ENCODE results near the gene METRN. TPM values are rescaled to one million over a fixed set of nuclear protein-coding genes. Genes with fewer than 3 reads are reported as not detected.

METRN gene
- total RNA-seq, 2 experiments from 2014 or later = 8.2 to 11.0 TPM

- Mint-ChIP-seq H3K36me3 (ENCODE audit: low read depth) (peaks cover 10% of the 10 kb centered on the region), H3K27ac (no peak overlapping the region), H3K4me3 (no peak overlapping the region), H3K4me1 (ENCODE audit: low read depth) (peaks cover 12% of the 10 kb centered on the region), H3K27me3 (ENCODE audit: low read depth) (no peaks in the 10 kb centered on the region), H3K9me3 (no peaks in the 10 kb centered on the region)
- intact Hi-C loops (cut with micrococcal nuclease) = no loop called here
- CTCF ChIA-PET = interaction anchor here (0.7 kb wide), 1 partner anchor 9 kb away, joined by 3 read pairs; no protein-coding TSS in a partner anchor
- no peak for DNase-seq
These were observed 18.0 kb downstream of the METRN start for GRCh38 chr16:732936-733335.

- no peak overlapping the region for H3K4me3 Mint-ChIP-seq
- intact Hi-C loops (cut with micrococcal nuclease) = no loop called here
These were observed 18.7 kb downstream of the METRN start for GRCh38 chr16:733382-734207.

GRCh38 chr16:734208-734980 lies 19.5 kb downstream of the METRN start:
- Mint-ChIP-seq H3K4me1 (ENCODE audit: low read depth) (peaks cover 12% of the 10 kb centered on the region), H3K27me3 (ENCODE audit: low read depth) (no peaks in the 10 kb centered on the region), H3K36me3 (ENCODE audit: low read depth) (peaks cover 15% of the 10 kb centered on the region), H3K9me3 (no peaks in the 10 kb centered on the region), H3K27ac (no peak overlapping the region), H3K4me3 (no peak overlapping the region)
- intact Hi-C loops (cut with micrococcal nuclease) = no loop called here
- no peak for DNase-seq
- CTCF ChIA-PET = interaction anchor here (1.0 to 1.1 kb wide), 2 partner anchors 10 to 67 kb away, joined by 3 to 5 read pairs; partner anchors contain the start of gene RHOT2

More at GRCh38 chr16:733382-734207, 18.7 kb downstream of the METRN start:
- Mint-ChIP-seq H3K27ac (no peak overlapping the region), H3K27me3 (ENCODE audit: low read depth) (no peaks in the 10 kb centered on the region), H3K36me3 (ENCODE audit: low read depth) (peaks cover 12% of the 10 kb centered on the region), H3K9me3 (no peaks in the 10 kb centered on the region), H3K4me1 (ENCODE audit: low read depth) (peaks cover 12% of the 10 kb centered on the region)
- CTCF ChIA-PET = no interaction called here
- DNase-seq = peak; percentile 42

- peaks cover 19% of the 10 kb centered on the region for H3K4me1 Mint-ChIP-seq (ENCODE audit: low read depth)
- peaks cover 15% of the 10 kb centered on the region for H3K36me3 Mint-ChIP-seq (ENCODE audit: low read depth)
- DNase-seq = no peak
- CTCF ChIA-PET = interaction anchor here (1.0 to 3.5 kb wide), 5 partner anchors 8 to 67 kb away, joined by 3 to 15 read pairs (median 5); partner anchors contain the start of genes HAGHL and RHOT2
- peak overlapping the region; percentile 24 for H3K4me3 Mint-ChIP-seq
- H3K27me3 Mint-ChIP-seq (ENCODE audit: low read depth) = no peaks in the 10 kb centered on the region
- peak overlapping the region; percentile 56 for H3K27ac Mint-ChIP-seq
- intact Hi-C loops (cut with micrococcal nuclease) = no loop called here
- no peaks in the 10 kb centered on the region for H3K9me3 Mint-ChIP-seq
These were observed 20.3 kb downstream of the METRN start for GRCh38 chr16:734981-735881.

GRCh38 chr16:735982-736453 lies 21.1 kb downstream of the METRN start:
- DNase-seq = peak; percentile 70
- Mint-ChIP-seq H3K9me3 (no peaks in the 10 kb centered on the region), H3K4me1 (ENCODE audit: low read depth) (peaks cover 19% of the 10 kb centered on the region), H3K27ac (peak overlapping the region; percentile 56), H3K27me3 (ENCODE audit: low read depth) (no peaks in the 10 kb centered on the region), H3K4me3 (no peak overlapping the region), H3K36me3 (ENCODE audit: low read depth) (peaks cover 15% of the 10 kb centered on the region)
- intact Hi-C loops (cut with micrococcal nuclease) = no loop called here
- CTCF ChIA-PET = interaction anchor here (1.0 to 3.5 kb wide), 3 partner anchors 9 to 24 kb away, joined by 3 to 15 read pairs (median 5); partner anchors contain the start of gene HAGHL

- Mint-ChIP-seq H3K4me1 (ENCODE audit: low read depth) (peaks cover 19% of the 10 kb centered on the region), H3K4me3 (no peak overlapping the region), H3K9me3 (no peaks in the 10 kb centered on the region), H3K27ac (no peak overlapping the region), H3K36me3 (ENCODE audit: low read depth) (peaks cover 15% of the 10 kb centered on the region), H3K27me3 (ENCODE audit: low read depth) (no peaks in the 10 kb centered on the region)
- intact Hi-C loops (cut with micrococcal nuclease) = no loop called here
- CTCF ChIA-PET = interaction anchor here (3.5 kb wide), 1 partner anchor 25 kb away, joined by 15 read pairs; no protein-coding TSS in a partner anchor
- no peak for DNase-seq
These were observed 22.1 kb downstream of the METRN start for GRCh38 chr16:736936-737481.

- intact Hi-C loops (cut with micrococcal nuclease) = loop anchor here (1.0 to 2.0 kb wide), 2 partner anchors 19 to 48 kb away; partner anchors contain the start of genes ANTKMT, CHTF18 and RPUSD1
- peak overlapping the region; percentile 81 for H3K4me3 Mint-ChIP-seq
- H3K27ac Mint-ChIP-seq = no peak overlapping the region
- CTCF ChIA-PET = interaction anchor here (0.6 to 3.0 kb wide), 4 partner anchors 19 to 656 kb away, joined by 3 to 13 read pairs (median 6); partner anchors contain the start of gene ANTKMT
- DNase-seq = no peak
- no peaks in the 10 kb centered on the region for H3K9me3 Mint-ChIP-seq
- peaks cover 10% of the 10 kb centered on the region for H3K36me3 Mint-ChIP-seq (ENCODE audit: low read depth)
- peaks cover 19% of the 10 kb centered on the region for H3K4me1 Mint-ChIP-seq (ENCODE audit: low read depth)
- H3K27me3 Mint-ChIP-seq (ENCODE audit: low read depth) = no peaks in the 10 kb centered on the region
These were observed 24.9 kb downstream of the METRN start for GRCh38 chr16:739560-740458.

- DNase-seq = no peak
- H3K9me3 Mint-ChIP-seq = no peaks in the 10 kb centered on the region
- CTCF ChIA-PET = interaction anchor here (1.1 to 3.0 kb wide), 4 partner anchors 15 to 45 kb away, joined by 3 to 13 read pairs (median 8); partner anchors contain the start of gene ANTKMT
- peaks cover 10% of the 10 kb centered on the region for H3K36me3 Mint-ChIP-seq (ENCODE audit: low read depth)
- H3K4me1 Mint-ChIP-seq (ENCODE audit: low read depth) = peaks cover 16% of the 10 kb centered on the region
- H3K4me3 Mint-ChIP-seq = peak overlapping the region; percentile 81
- intact Hi-C loops (cut with micrococcal nuclease) = loop anchor here (1.0 to 2.0 kb wide), 2 partner anchors 20 to 48 kb away; partner anchors contain the start of genes ANTKMT, CHTF18 and RPUSD1
- H3K27me3 Mint-ChIP-seq (ENCODE audit: low read depth) = no peaks in the 10 kb centered on the region
- H3K27ac Mint-ChIP-seq = no peak overlapping the region
These were observed 25.5 kb downstream of the METRN start for GRCh38 chr16:740459-740763.

- no peaks in the 10 kb centered on the region for H3K27me3 Mint-ChIP-seq (ENCODE audit: low read depth)
- no peak within 1 kb of the TSS for H3K27ac Mint-ChIP-seq
- H3K9me3 Mint-ChIP-seq = no peaks in the 10 kb centered on the region
- CTCF ChIA-PET = interaction anchor here (0.6 to 3.0 kb wide), 8 partner anchors 14 to 561 kb away, joined by 3 to 13 read pairs (median 4); partner anchors contain the start of genes ANTKMT, CCDC78, CHTF18 and HAGHL
- intact Hi-C loops (cut with micrococcal nuclease) = loop anchor here (1.0 to 2.0 kb wide), 2 partner anchors 20 to 47 kb away; partner anchors contain the start of genes ANTKMT, CHTF18 and RPUSD1
- H3K4me1 Mint-ChIP-seq (ENCODE audit: low read depth) = peaks cover 13% of the 10 kb centered on the region
- DNase-seq = peak; percentile 91
- peak within 1 kb of the TSS; percentile 81 for H3K4me3 Mint-ChIP-seq
- peaks cover 10% of the 10 kb centered on the region for H3K36me3 Mint-ChIP-seq (ENCODE audit: low read depth)
These were observed 26.0 kb downstream of the METRN start, which contains the start of gene CIAO3 for GRCh38 chr16:740764-741505. TSS of gene CIAO3 (minus strand) at chr16:740997. CDS start at chr16:740985, 12 bp downstream.

Data from activated naive CD4-positive, alpha-beta T cell treated with anti-CD3 and anti-CD28 coated beads for 36 hours (primary cell).